ENCODE results near the gene WNK1. TPM values are rescaled to one million over a fixed set of nuclear protein-coding genes. Genes with fewer than 3 reads are reported as not detected.

Gene WNK1
- total and polyA plus RNA-seq, 2 of the 8 experiments (the other 6 are each of a cell fraction or from before 2014, with no cell fraction given) = 88.2 to 157 TPM

DNA sequence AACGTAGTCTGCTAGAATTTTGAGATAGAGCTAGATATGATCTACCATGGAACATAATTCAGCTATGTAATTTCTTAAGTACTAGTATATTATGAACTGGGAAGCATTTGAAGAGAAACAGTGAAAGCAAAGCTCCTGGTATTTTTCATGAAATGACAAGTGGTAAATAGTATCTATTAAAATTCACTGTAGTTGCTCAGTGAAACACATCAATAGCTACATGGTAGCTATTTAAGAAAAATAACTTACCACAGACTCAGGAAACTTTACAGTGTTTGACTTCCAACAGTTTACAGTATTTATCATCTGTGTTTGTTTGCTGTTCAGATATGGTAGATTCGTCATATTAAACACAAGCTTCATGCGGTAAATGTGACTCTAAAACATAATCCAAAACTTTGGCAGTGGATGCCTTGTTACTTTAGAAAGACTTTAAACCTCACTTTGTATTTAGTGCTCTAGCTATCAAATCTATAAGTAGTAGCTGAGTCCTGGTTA lies 25.2 kb downstream of the WNK1 start:
- Histone ChIP-seq H3K18ac (ENCODE audit: extremely low read depth, low read length) (no peak overlapping the region), H3K9me3 (ENCODE audit: insufficient read depth in 2 of 2, low read depth in 1 of 2, low read length in 1 of 2) (no peaks in the 10 kb centered on the region), H2BK5ac (ENCODE audit: low read depth, low read length) (no peak overlapping the region), H2AK5ac (ENCODE audit: low read depth, low read length) (no peak overlapping the region), H3K23ac (ENCODE audit: insufficient read length) (no peak overlapping the region), H3K36me3 (ENCODE audit: control insufficient read depth in 2 of 4, insufficient read depth in 4 of 4, low read length in 3 of 4) (no peaks in the 10 kb centered on the region), H3K4me2 (ENCODE audit: insufficient read depth in 1 of 2, low read depth in 2 of 2, low read length in 2 of 2) (no peak overlapping the region), H3K23me2 (ENCODE audit: low read depth, low read length) (no peaks in the 10 kb centered on the region), H3K14ac (ENCODE audit: insufficient read length) (no peak overlapping the region), H4K20me1 (replicated peaks in 1 of 2; ENCODE audit: control insufficient read depth in 1 of 2, insufficient read depth in 2 of 2, low read length in 2 of 2) (peaks cover 3 to 9% of the 10 kb centered on the region in 2 experiments), H2BK120ac (replicated peaks; ENCODE audit: low read depth, low read length) (no peak overlapping the region), H3K79me1 (ENCODE audit: low read depth, low read length) (no peaks in the 10 kb centered on the region; the same call in 1 of the 2 replicates), H4K8ac (ENCODE audit: extremely low read depth, insufficient read depth, low read length) (no peak overlapping the region), H2BK20ac (ENCODE audit: low read length) (no peak overlapping the region), H3K79me2 (ENCODE audit: control insufficient read depth in 1 of 2, insufficient read depth in 2 of 2, low read length in 2 of 2) (peaks cover 3 to 98% of the 10 kb centered on the region in 2 experiments; a peak in 3 of 4 replicates), H3K56ac (replicated peaks; ENCODE audit: insufficient read length, low read depth, low read length) (no peak overlapping the region), H3K4me1 (replicated peaks in 1 of 4; ENCODE audit: control insufficient read depth in 3 of 4, insufficient read depth in 4 of 4, low read length in 3 of 4) (no peaks in the 10 kb centered on the region), H2BK15ac (ENCODE audit: low read length) (no peak overlapping the region), H3K27ac (ENCODE audit: low read depth, low read length) (no peak overlapping the region), H3K27me3 (replicated peaks in 1 of 4; ENCODE audit: control insufficient read depth in 3 of 4, extremely low read depth in 1 of 4, insufficient read depth in 3 of 4, low read length in 3 of 4) (no peaks in the 10 kb centered on the region), H3K4me3 (ENCODE audit: extremely low read depth in 1 of 4, insufficient read depth in 2 of 4, low read depth in 3 of 4, low read length in 4 of 4) (no peak overlapping the region), H3K4ac (replicated peaks; ENCODE audit: insufficient read length, low read depth, low read length) (no peak overlapping the region), H2AFZ (ENCODE audit: low read length) (no peak overlapping the region), H4K5ac (ENCODE audit: insufficient read length, low read depth, low read length) (no peak overlapping the region), H3K9ac (replicated peaks in 1 of 4; ENCODE audit: extremely low read depth in 1 of 4, low read depth in 3 of 4, low read length in 3 of 4) (no peak overlapping the region), H4K91ac (replicated peaks; ENCODE audit: insufficient read length, low read length) (no peak overlapping the region), H2BK12ac (ENCODE audit: low read depth, low read length) (no peak overlapping the region)
- TF ChIP-seq EP300 (IDR thresholded peaks at IDR 0.05; ENCODE audit: borderline replicate concordance in 1 of 2, low read depth in 2 of 2, low read length in 2 of 2) = no peak
- no peak for TF ChIP-seq RBBP5 (IDR thresholded peaks at IDR 0.05; ENCODE audit: borderline replicate concordance, low read depth, low read length)
- no peak for TF ChIP-seq PHF8 (conservative IDR thresholded peaks at IDR 0.05; ENCODE audit: low read depth, low read length)
- no peak for TF ChIP-seq ZNF274 (IDR thresholded peaks at IDR 0.05; ENCODE audit: borderline replicate concordance, extremely low read depth, low read length)
- no peak for TF ChIP-seq SIN3A (conservative IDR thresholded peaks at IDR 0.05 in 1 of 2, IDR thresholded peaks at IDR 0.05 in 1 of 2; ENCODE audit: low read depth in 1 of 2, low read length in 2 of 2)
- TF ChIP-seq KDM1A (IDR thresholded peaks at IDR 0.05; ENCODE audit: borderline replicate concordance, low read length) = no peak
- CTCF ChIA-PET (ENCODE audit: partially characterized antibody) = interaction anchor here (0.9 to 2.2 kb wide), 5 partner anchors 11 to 38 kb away, joined by 4 to 5 read pairs (median 5); no protein-coding TSS in a partner anchor
- WGBS, 2 experiments (ENCODE audit: extremely low coverage in 1 of 2, insufficient coverage in 1 of 2, insufficient read length in 1 of 2, insufficient replicate concordance in 2 of 2, low coverage in 1 of 2, low lambda C conversion rate in 2 of 2, missing lambda C conversion rate in 1 of 2) = 86% methylated on average over 3 of the region's 3 CpGs; no CpG with 5 or more reads in 1 of the 2 experiments
- FAIRE-seq (no peak), DNase-seq (ENCODE audit: low read depth in 1 of 2, low spot score in 2 of 2) (no peak)
- POLR2A ChIA-PET (ENCODE audit: partially characterized antibody) = interaction anchor here (1.1 to 1.3 kb wide), 2 partner anchors 19 to 24 kb away, joined by 4 read pairs; no protein-coding TSS in a partner anchor

Measured in H1 (cell line).